HG02870 (cell line): Measurements from ENCODE around the gene SLC16A7.
"Not testable (repeated sequence)": the region's sequence is repeated elsewhere in the genome, so short reads cannot be mapped to it uniquely, and the experiment has no call there.

Source experiments
- ATAC-seq: cut with Tn5 transposase; IDR thresholded peaks from one replicate; pipeline ENCODE4 v1.9.1; 2021; ENCODE audit warnings: mild to moderate bottlenecking, moderate library complexity; ENCODE audit not compliant: unreplicated experiment

SLC16A7 gene

GRCh38 chr12:59733200-59733599 lies 137.4 kb downstream of the SLC16A7 start:
- ATAC-seq, result no peak

GRCh38 chr12:59734371-59734770 lies 138.5 kb downstream of the SLC16A7 start:
- no peak for ATAC-seq

- no peak for ATAC-seq
These were observed 139.4 kb downstream of the SLC16A7 start for GRCh38 chr12:59735231-59735630.

GRCh38 chr12:59736359-59736758 lies 140.5 kb downstream of the SLC16A7 start:
- no peak for ATAC-seq

- ATAC-seq, result no peak
These were observed 141.0 kb downstream of the SLC16A7 start for GRCh38 chr12:59736786-59737185.

GRCh38 chr12:59737725-59738463 lies 142.1 kb downstream of the SLC16A7 start:
- no peak for ATAC-seq

GRCh38 chr12:59742841-59743240 lies 147.0 kb downstream of the SLC16A7 start:
- no peak for ATAC-seq

GRCh38 chr12:59744564-59744963 lies 148.7 kb downstream of the SLC16A7 start:
- no peak for ATAC-seq

- not testable (repeated sequence) for ATAC-seq
These were observed 155.3 kb downstream of the SLC16A7 start for GRCh38 chr12:59751091-59751490.

GRCh38 chr12:59761542-59761941 lies 165.7 kb downstream of the SLC16A7 start:
- no peak for ATAC-seq

GRCh38 chr12:59763835-59764234 lies 168.0 kb downstream of the SLC16A7 start:
- ATAC-seq, result no peak

GRCh38 chr12:59768031-59768430 lies 172.2 kb downstream of the SLC16A7 start:
- no peak for ATAC-seq

GRCh38 chr12:59780605-59781135 lies 184.8 kb downstream of the SLC16A7 start:
- no peak for ATAC-seq

GRCh38 chr12:59787610-59788009 lies 191.8 kb downstream of the SLC16A7 start:
- no peak for ATAC-seq

GRCh38 chr12:59792647-59793046 lies 196.8 kb downstream of the SLC16A7 start:
- ATAC-seq, result no peak

- ATAC-seq, result no peak
These were observed 207.9 kb downstream of the SLC16A7 start for GRCh38 chr12:59803735-59804134.

- ATAC-seq, result peak; percentile 97
These were observed 212.6 kb downstream of the SLC16A7 start for GRCh38 chr12:59808317-59808910.

GRCh38 chr12:59811991-59812390 lies 216.2 kb downstream of the SLC16A7 start:
- no peak for ATAC-seq

GRCh38 chr12:59812716-59813115 lies 216.9 kb downstream of the SLC16A7 start:
- ATAC-seq, result no peak

GRCh38 chr12:59820594-59821011 lies 224.8 kb downstream of the SLC16A7 start:
- ATAC-seq, result no peak

- ATAC-seq, result no peak
These were observed 227.7 kb downstream of the SLC16A7 start for GRCh38 chr12:59823567-59823966.

GRCh38 chr12:59827767-59828166 lies 231.9 kb downstream of the SLC16A7 start:
- no peak for ATAC-seq
